NCI-H510A (cell line): ENCODE data around the gene D2HGDH.
"Not testable (repeated sequence)": the region's sequence is repeated elsewhere in the genome, so short reads cannot be mapped to it uniquely, and the experiment has no call there.

Experiments
- DNase-seq: peaks from one replicate; lab custom pipeline; 2025; lab: John Stamatoyannopoulos, UW

Gene D2HGDH

DNA sequence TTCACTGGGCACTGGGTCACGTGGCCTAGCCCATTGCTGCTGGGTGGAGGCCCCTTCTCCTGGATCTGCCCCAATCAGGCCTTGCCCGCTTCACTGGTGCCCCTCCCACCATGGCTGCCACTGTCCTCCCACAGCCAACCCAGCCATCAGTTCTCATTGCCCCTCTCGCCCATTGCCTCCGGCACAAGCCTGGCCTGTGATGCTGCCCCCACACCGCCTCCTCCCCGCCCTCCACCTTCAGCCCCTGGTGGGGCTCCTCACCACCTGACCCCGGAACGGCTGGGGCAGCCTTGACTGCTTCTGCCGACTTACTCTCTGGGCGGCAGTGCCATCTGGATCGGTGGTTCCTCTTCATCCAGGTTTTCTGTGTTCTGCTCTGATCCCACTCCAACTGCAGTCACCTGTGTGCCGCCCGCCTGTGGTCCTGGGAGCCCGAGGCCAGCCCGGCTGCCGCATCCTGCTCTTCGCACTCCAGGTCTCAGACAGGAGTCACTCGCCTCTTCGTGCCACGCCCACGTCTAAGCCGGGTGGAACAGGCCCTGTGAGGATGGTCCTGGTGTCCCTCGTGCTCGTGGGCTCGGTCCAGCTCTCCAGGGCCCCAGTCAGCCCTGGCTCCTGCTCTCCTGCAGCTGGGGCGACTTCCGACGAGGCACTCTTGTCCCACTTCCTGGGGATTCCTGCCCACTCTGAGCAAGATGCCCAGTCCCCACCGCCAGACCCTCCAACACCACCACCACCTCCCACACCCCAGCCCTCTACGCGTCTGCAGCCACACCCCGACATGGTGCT is 14.2 kb downstream of the D2HGDH start:
- DNase-seq, result no peak

GRCh38 chr2:241750076-241750840 is 15.8 kb downstream of the D2HGDH start:
- no peak for DNase-seq

GRCh38 chr2:241751152-241751551 is 16.7 kb downstream of the D2HGDH start:
- no peak for DNase-seq

- DNase-seq, result no peak
Observed at GRCh38 chr2:241751776-241752175, 17.3 kb downstream of the D2HGDH start.

DNA sequence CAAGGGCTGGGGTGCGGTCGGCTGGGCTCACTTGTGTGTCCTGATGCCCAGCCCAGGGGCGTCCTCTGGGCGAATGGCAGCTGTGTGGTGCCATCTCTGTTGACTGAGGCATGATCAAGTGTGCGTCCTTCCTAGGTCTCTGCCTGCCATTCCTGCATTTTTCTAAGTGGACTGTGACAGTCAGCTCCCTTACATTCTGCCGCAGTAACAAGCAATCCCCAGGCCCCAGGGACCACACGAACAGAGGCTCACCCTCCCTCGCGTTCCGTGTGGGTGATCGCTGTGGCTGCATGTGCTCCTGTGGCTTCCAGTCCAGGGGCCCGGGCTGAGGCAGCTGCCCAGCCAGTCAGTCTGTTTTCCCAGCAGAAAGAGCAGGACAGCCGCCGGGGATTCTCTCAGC is 17.8 kb downstream of the D2HGDH start:
- no peak for DNase-seq

GRCh38 chr2:241752689-241753276 is 18.4 kb downstream of the D2HGDH start:
- DNase-seq, result no peak

GRCh38 chr2:241753493-241753892 is 19.1 kb downstream of the D2HGDH start:
- no peak for DNase-seq

DNA sequence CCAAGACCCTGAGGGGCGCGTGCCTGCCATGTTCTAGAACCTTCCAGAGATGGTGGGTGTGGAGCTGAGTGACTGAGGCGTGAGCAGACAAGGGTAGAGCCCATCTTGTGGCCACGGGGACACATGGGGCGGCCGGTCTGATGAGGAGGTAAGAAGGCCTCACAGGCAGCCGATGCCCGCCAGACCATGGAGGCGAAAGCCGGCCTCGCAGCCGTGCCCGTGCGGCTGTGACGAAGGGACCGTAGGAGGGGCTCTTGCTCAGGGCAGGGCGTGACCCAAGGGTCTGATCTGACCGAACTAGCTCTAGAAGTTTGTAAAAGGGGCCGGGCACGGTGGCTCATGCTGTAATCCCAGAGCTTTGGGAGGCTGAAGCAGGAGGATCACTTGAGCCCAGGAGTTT is 19.6 kb downstream of the D2HGDH start:
- no peak for DNase-seq

- no peak for DNase-seq
Observed at GRCh38 chr2:241755166-241755565, 20.7 kb downstream of the D2HGDH start.

DNA sequence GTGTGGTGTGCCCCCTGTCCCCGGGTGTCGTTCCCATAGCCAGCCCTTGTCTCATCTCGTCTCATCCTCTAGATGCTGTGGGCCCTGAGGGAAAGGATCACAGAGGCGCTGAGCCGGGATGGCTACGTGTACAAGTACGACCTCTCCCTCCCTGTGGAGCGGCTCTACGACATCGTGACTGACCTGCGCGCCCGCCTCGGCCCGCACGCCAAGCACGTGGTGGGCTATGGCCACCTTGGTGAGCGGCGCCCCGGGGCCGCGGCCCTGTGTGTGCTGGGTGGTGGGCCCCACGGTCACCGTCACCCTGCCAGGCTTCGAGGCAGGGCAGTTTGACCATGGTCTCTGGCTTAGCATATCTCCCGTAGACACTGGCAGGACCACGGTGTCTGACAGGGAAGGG is 21.3 kb downstream of the D2HGDH start:
- DNase-seq, result no peak

- DNase-seq, result no peak
Observed at GRCh38 chr2:241759067-241759807, 24.8 kb downstream of the D2HGDH start.

DNA sequence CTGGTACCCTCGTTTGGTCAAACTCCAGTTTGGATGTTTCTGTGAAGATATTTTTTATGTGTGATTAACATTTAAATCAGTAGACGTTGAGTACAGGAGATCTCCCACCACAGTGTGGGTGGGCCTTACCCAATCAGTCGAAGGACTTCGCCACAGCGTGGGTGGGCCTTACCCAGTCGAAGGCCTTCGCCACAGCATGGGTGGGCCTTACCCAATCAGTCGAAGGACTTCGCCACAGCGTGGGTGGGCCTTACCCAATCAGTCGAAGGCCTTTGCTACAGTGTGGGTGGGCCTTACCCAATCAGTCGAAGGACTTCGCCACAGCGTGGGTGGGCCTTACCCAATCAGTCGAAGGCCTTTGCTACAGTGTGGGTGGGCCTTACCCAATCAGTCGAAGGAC is 25.5 kb downstream of the D2HGDH start:
- not testable (repeated sequence) for DNase-seq

DNA sequence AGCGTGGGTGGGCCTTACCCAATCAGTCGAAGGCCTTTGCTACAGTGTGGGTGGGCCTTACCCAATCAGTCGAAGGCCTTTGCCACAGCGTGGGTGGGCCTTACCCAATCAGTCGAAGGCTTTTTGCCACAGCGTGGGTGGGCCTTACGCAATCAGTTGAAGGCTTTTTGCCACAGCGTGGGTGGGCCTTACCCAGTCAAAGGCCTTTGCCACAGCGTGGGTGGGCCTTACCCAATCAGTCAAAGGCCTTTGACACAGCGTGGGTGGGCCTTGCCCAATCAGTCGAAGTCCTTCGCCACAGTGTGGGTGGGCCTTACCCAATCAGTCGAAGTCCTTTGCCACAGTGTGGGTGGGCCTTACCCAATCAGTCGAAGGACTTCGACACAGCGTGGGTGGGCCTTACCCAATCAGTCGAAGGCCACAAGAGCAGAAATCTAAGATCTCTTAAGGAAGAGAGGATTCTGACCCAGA is 25.9 kb downstream of the D2HGDH start:
- DNase-seq, result no peak

DNA sequence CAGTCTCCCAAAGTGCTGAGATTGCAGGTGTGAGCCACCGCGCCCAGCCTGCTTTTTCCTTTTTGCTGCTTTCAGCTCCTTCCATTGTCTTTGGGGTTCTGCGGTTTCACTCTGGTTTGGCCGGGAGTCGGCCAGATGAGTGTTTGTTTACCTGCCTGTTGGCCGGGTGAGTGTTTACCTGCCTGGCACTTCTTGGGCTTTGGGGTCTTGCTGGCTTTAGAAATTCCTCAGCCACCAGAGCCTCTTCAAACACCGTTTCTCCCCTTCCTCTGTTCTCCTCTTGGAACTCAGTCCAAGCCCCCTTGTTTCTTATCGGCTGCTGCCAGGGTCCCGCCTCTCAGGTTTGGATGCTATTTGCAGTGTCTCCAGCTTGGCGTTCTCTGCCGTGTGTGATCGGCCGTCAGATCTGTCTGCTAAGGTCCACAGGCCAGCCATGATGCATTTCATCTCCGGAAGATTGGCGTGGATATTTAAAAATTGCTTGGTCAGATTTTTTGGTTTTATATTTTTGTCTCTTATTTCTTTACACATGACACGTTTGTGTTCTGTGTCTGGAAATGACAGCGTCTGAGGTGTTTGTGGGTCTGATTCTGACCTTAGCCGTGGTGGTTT is 28.0 kb downstream of the D2HGDH start:
- DNase-seq, result no peak

DNA sequence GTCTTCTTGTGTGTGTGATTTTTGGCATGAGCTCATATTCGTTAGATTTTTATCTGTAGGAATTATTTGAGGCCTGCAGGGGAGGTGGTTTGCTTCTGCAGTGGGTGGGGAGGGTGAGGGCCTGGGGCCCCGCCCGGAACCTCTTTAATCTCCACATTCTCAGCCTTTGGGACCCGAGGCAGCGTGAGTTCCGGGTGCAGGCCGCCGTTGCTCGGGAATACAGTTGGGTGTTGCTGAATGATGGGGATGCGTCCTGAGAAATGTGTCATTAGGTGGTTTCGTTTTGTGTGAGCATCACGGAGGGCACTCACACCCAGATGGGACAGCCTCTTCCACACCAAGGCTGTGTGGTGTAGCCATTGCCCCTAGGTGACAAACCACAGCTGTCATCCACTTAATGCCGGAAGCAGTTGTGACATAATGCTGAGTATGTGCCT is 28.5 kb downstream of the D2HGDH start:
- DNase-seq, result no peak

GRCh38 chr2:241763551-241764274 is 29.3 kb downstream of the D2HGDH start:
- no peak for DNase-seq

- no peak for DNase-seq
Observed at GRCh38 chr2:241764275-241765241, 30.1 kb downstream of the D2HGDH start.

- DNase-seq, result no peak
Observed at GRCh38 chr2:241767464-241768250, 33.2 kb downstream of the D2HGDH start.

DNA sequence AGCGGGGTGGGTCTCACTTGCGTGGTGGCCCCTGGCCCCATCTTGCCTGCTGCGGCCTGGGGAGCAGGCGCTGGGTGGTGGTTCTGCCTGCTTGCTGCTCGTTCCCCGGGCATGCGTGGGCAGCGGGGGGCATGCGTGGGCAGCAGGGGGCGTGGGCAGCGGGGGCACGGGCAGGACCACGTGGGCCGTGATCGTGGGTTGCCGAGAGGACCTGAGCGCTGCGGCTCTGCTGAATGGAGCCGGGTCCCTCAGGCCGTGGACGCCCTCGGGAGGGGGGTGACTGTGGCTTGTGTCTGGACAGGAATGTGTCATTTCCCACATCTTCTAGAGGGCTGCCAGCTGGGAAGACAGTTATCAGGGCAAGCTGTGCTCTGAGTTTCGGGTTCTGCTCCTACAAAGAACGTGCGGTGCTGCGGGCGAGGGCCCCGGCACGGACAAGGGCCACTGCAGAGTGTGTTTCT is 33.9 kb downstream of the D2HGDH start:
- DNase-seq, result no peak
